ENCODE data around the gene BCAS3.

The BCAS3 gene

GRCh38 chr17:61306003-61306402 lies 628.4 kb downstream of the BCAS3 start:
- TF ChIP-seq POLR2AphosphoS5 (IDR thresholded peaks at IDR 0.05; ENCODE audit: low read depth, low read length) = no peak
- no peak for TF ChIP-seq POLR2A (IDR thresholded peaks at IDR 0.05; ENCODE audit: low read depth, low read length)
- no peak for DNase-seq (ENCODE audit: insufficient read length)
- no peak for FAIRE-seq

GRCh38 chr17:61307905-61308886 lies 630.5 kb downstream of the BCAS3 start:
- no peak for TF ChIP-seq POLR2AphosphoS5 (IDR thresholded peaks at IDR 0.05; ENCODE audit: low read depth, low read length)
- no peak for TF ChIP-seq POLR2A (IDR thresholded peaks at IDR 0.05; ENCODE audit: low read depth, low read length)
- TF ChIP-seq TAF1 (IDR thresholded peaks at IDR 0.05; ENCODE audit: borderline replicate concordance, low read depth, low read length) = no peak
- DNase-seq (ENCODE audit: insufficient read length) (no peak), FAIRE-seq (no peak)

- no peak for TF ChIP-seq TAF1 (IDR thresholded peaks at IDR 0.05; ENCODE audit: borderline replicate concordance, low read depth, low read length)
- no peak for TF ChIP-seq POLR2A (IDR thresholded peaks at IDR 0.05; ENCODE audit: low read depth, low read length)
- TF ChIP-seq POLR2AphosphoS5 (IDR thresholded peaks at IDR 0.05; ENCODE audit: low read depth, low read length) = no peak
- DNase-seq (ENCODE audit: insufficient read length) (no peak), FAIRE-seq (no peak)
Measured at GRCh38 chr17:61309362-61310256, 632.0 kb downstream of the BCAS3 start.

GRCh38 chr17:61310590-61310989 lies 632.9 kb downstream of the BCAS3 start:
- DNase-seq (ENCODE audit: insufficient read length) = no peak
- TF ChIP-seq POLR2AphosphoS5 (IDR thresholded peaks at IDR 0.05; ENCODE audit: low read depth, low read length) = no peak
- no peak for TF ChIP-seq TAF1 (IDR thresholded peaks at IDR 0.05; ENCODE audit: borderline replicate concordance, low read depth, low read length)
- TF ChIP-seq POLR2A (IDR thresholded peaks at IDR 0.05; ENCODE audit: low read depth, low read length) = no peak

GRCh38 chr17:61312406-61313295 lies 635.0 kb downstream of the BCAS3 start:
- DNase-seq (ENCODE audit: insufficient read length) (no peak), FAIRE-seq (no peak)
- TF ChIP-seq POLR2AphosphoS5 (IDR thresholded peaks at IDR 0.05; ENCODE audit: low read depth, low read length) = no peak

More at GRCh38 chr17:61310590-61310989, 632.9 kb downstream of the BCAS3 start:
- no peak for FAIRE-seq

GRCh38 chr17:61313461-61314326 lies 636.0 kb downstream of the BCAS3 start:
- no peak for FAIRE-seq
- no peak for DNase-seq (ENCODE audit: insufficient read length)
- no peak for TF ChIP-seq TAF1 (IDR thresholded peaks at IDR 0.05; ENCODE audit: borderline replicate concordance, low read depth, low read length)
- TF ChIP-seq POLR2AphosphoS5 (IDR thresholded peaks at IDR 0.05; ENCODE audit: low read depth, low read length) = no peak
- TF ChIP-seq POLR2A (IDR thresholded peaks at IDR 0.05; ENCODE audit: low read depth, low read length) = no peak

- no peak for FAIRE-seq
- TF ChIP-seq POLR2AphosphoS5 (IDR thresholded peaks at IDR 0.05; ENCODE audit: low read depth, low read length) = no peak
- no peak for TF ChIP-seq POLR2A (IDR thresholded peaks at IDR 0.05; ENCODE audit: low read depth, low read length)
- no peak for TF ChIP-seq TAF1 (IDR thresholded peaks at IDR 0.05; ENCODE audit: borderline replicate concordance, low read depth, low read length)
Measured at GRCh38 chr17:61314368-61315078, 636.9 kb downstream of the BCAS3 start.

GRCh38 chr17:61316633-61317032 lies 639.0 kb downstream of the BCAS3 start:
- no peak for FAIRE-seq
- TF ChIP-seq TAF1 (IDR thresholded peaks at IDR 0.05; ENCODE audit: borderline replicate concordance, low read depth, low read length) = no peak
- TF ChIP-seq POLR2A (IDR thresholded peaks at IDR 0.05; ENCODE audit: low read depth, low read length) = no peak
- TF ChIP-seq POLR2AphosphoS5 (IDR thresholded peaks at IDR 0.05; ENCODE audit: low read depth, low read length) = no peak
- no peak for DNase-seq (ENCODE audit: insufficient read length)

More at GRCh38 chr17:61314368-61315078, 636.9 kb downstream of the BCAS3 start:
- DNase-seq (ENCODE audit: insufficient read length) = no peak

- TF ChIP-seq POLR2A (IDR thresholded peaks at IDR 0.05; ENCODE audit: low read depth, low read length) = no peak
- no peak for TF ChIP-seq POLR2AphosphoS5 (IDR thresholded peaks at IDR 0.05; ENCODE audit: low read depth, low read length)
- TF ChIP-seq TAF1 (IDR thresholded peaks at IDR 0.05; ENCODE audit: borderline replicate concordance, low read depth, low read length) = no peak
- DNase-seq (ENCODE audit: insufficient read length) = no peak
- FAIRE-seq = no peak
Measured at GRCh38 chr17:61317779-61318178, 640.1 kb downstream of the BCAS3 start.
